Subcutaneous adipose tissue (tissue), 4 donors: Measurements from ENCODE around the gene HPS4. TPM values are rescaled to one million over a fixed set of nuclear protein-coding genes. Genes with fewer than 3 reads are reported as not detected.

ENCODE experiments used
- total RNA-seq, 4 donors: library from RNA; depleted of rRNA; stranded (reverse); fragments of >200 nt; gene quantifications; one replicate each; pipeline ENCODE4 v1.1.0, GENCODE V29; 2016
- TF ChIP-seq, protein P1 (sequence below): fragments of 450-650 bp; IDR thresholded peaks from one replicate; pipeline ENCODE4 v1.5.1; 2016; ENCODE audit warnings: low read depth, mild to moderate bottlenecking, control low read depth, antibody characterized with exemption, moderate library complexity

HPS4 gene
- total RNA-seq, 4 donors from 2014 or later, result 29.0 to 32.8 (median 31.6) TPM

DNA sequence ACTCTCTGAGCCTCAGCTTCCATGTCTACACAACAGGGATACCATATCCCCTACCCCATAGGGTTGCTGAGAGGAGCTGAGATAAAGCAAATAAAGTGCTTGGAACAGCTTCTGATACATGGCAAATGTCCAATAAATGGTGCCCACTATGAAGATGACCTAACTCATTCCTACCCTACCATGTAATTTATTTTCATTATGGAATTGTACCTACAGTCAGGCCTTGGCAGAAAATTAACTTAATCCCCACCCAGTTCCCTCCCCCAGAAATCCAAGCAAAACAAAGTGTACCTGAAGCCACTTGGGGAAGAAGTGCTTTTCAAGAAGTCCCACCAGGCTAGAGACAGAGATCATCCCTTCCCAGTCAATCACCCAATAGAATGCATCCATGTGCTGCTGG is 10.9 kb upstream of the HPS4 start:
- TF ChIP-seq, protein P1, sequence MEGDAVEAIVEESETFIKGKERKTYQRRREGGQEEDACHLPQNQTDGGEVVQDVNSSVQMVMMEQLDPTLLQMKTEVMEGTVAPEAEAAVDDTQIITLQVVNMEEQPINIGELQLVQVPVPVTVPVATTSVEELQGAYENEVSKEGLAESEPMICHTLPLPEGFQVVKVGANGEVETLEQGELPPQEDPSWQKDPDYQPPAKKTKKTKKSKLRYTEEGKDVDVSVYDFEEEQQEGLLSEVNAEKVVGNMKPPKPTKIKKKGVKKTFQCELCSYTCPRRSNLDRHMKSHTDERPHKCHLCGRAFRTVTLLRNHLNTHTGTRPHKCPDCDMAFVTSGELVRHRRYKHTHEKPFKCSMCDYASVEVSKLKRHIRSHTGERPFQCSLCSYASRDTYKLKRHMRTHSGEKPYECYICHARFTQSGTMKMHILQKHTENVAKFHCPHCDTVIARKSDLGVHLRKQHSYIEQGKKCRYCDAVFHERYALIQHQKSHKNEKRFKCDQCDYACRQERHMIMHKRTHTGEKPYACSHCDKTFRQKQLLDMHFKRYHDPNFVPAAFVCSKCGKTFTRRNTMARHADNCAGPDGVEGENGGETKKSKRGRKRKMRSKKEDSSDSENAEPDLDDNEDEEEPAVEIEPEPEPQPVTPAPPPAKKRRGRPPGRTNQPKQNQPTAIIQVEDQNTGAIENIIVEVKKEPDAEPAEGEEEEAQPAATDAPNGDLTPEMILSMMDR, result no peak

DNA sequence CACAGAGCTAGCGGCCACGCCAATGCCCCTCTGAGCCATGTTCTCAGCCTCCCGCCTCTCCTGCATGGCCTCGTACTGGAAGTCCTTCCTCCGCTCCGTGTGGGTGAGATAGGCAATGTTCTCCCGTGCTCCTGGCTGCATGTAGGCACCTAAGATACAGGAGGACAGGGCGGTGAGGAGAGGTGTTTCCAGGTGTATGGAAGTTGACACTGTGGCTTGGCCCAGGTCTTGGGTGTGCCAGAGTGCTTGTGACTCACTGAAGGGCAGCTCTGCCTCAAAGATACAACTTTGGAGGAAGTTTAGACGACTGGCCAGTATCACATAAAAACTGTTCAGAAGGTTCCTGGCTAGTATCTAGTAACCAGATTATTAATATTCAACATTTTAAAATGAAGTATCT is 8.6 kb upstream of the HPS4 start:
- TF ChIP-seq, protein P1, result no peak

DNA sequence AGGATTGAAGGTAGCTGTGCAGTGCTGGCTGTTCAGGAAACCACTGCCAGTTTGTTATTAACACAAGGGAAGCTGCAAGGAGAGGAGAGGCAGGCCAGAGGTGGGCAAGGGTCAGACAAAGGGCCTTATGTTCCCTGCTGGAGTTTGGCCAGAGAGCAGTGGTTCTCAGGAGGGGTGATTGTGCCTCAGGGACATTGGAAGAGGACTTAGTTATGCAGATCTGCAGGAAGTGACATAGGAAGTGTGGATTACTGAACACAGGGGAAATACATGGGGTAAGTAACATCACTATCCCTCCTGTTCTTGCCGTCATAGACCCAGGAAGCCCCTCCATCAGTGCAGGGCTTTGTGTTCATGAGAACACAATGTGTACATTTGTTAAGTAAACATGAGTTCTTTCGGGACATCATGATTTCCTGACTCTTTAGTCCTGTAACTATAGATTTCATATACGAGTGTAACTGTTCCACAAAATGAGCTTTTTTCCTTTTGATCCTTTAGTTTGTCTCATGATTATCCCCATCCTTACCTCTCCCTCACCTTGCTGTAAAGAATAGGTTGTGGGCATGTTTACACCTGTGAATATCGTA is 6.0 kb upstream of the HPS4 start:
- TF ChIP-seq, protein P1, result no peak

DNA sequence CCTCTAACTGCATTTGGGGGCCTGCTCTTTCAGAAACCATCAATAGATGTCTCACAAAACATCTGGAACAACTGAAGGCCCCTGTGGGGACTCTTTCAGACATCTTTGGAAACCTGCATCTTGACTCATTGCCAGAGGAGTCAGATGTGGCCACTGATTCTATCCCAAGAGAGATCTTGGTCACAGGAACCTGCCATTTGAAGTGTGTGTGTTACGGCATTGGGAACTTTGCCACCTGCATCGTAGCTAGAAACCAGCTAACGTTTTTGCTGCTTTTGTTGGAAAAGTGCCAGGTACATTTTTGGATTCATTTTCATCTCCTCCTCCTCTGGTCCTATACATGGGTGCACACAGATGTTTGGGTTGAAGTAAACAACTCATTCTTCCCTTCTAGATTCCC is 4.4 kb upstream of the HPS4 start:
- TF ChIP-seq, protein P1, result no peak

DNA sequence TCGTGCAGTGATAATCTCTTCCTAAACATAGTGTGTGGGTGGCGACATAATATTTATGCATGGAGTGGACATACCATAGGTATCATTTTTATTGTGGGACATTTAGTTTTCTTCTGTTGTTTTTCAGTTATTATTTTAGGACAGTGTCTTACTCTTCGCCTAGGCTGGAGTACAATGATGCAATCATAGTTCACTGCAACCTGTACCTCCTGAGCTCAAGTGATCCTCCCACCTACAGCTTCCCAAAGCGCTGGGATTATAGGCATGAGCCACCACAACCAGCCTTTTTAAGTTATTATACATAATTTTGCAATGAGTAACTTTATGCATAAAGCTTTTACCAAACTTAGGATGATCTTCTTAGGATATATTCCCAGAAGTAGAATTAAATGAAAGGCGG is 2.8 kb upstream of the HPS4 start:
- TF ChIP-seq, protein P1, result no peak

DNA sequence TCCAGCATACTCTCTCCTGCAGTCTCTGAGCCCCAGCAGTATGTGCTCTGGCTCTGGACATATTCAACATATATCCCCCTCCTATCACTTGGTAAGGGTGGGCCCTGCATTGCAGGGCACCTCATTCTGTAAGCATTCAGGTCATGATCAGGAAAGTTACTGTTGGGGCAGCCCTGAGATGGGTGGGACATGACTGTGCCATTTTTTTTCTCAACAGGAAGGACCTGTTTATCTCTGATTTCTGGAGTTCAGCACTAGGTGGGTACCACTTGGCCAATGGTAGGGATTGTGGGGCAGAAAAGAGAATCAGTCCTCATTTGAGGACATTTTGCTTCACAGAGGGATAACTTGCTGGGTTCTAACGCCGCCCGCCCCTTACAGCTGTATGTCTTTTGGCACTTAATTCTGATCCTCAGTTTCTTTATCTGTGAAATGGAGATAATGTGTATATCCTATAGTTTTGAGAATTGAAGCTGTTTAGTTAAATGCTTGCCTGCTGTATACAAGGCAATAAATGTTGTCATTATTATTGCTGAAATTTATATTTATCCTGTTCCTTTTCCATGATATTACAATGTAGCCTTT is 2.3 kb upstream of the HPS4 start:
- TF ChIP-seq, protein P1, result no peak

DNA sequence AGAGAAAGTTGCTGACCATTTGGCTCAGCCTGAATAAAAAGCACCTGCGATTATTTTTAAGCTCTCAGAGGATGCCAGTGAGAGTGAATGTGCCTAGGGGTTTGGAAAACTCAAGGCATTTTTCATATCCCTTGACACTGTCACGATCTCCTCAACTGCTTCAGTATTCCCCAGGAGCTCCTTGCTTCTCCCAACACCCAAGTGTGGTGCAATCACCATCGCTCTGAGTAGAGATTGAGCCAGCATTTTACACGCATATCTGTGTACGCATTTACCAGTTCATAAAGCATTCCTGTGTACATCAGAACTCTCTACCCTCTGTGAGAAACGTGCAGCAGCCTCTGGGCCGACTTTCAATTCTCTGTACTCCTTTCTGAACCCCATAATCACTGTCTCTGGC is 1.4 kb upstream of the HPS4 start:
- TF ChIP-seq, protein P1, result no peak
